GM12878 (cell line): Measurements from ENCODE around the gene ZNF879. TPM values are rescaled to one million over a fixed set of nuclear protein-coding genes. Genes with fewer than 3 reads are reported as not detected.

Experiments
- ATAC-seq: fragments of 200-7000 bp; cut with Tn5 transposase; 3 replicates; pipeline ENCODE4 v1.9.1; 2020; ENCODE audit warnings: mild to moderate bottlenecking, moderate library complexity
- BruUV-seq: library from RNA; stranded (reverse); fragments of 400-500 nt; replicated peaks from 2 replicates; lab custom pipeline; 2021; lab: Mats Ljungman, UMichigan
- CTCF ChIA-PET: fragments of 300-600 bp; sonication (Branson Sonifier 250); formaldehyde crosslinking; extraction: SDS; loops from one replicate; lab custom pipeline; 2021; ENCODE audit warnings: inconsistent platforms; lab: Yijun Ruan, JAX
- POLR2A ChIA-PET: fragments of 350-600 bp; formaldehyde crosslinking; extraction: SDS; loops from one replicate; lab custom pipeline; 2021; ENCODE audit warnings: inconsistent platforms; lab: Charles Lee
- RAD21 ChIA-PET: fragments of 300-600 bp; sonication (Branson Sonifier 250); formaldehyde crosslinking; loops from one replicate; lab custom pipeline; 2023; ENCODE audit warnings: antibody characterized with exemption; ENCODE audit not compliant: unreplicated experiment; lab: Charles Lee
- SMC1A ChIA-PET: fragments of 300-600 bp; sonication (Branson Sonifier 250); formaldehyde crosslinking; loops from one replicate; lab custom pipeline; 2023; ENCODE audit not compliant: unreplicated experiment, uncharacterized antibody; lab: Charles Lee
- DNase-seq: peaks from one replicate; pipeline ENCODE4 v3.0.0-alpha.2; 2011; ENCODE audit warnings: low read depth, low spot score
- FAIRE-seq: peaks from 3 replicates; lab custom pipeline; 2011; peaks lifted over from hg19 to GRCh38; lab: Jason Lieb, UNC
- H2AFZ ChIP-seq: 2 replicates; pipeline ENCODE4 v1.6.0; 2011; ENCODE audit warnings: low read depth, low read length, control low read depth; ENCODE audit not compliant: control insufficient read depth
- H3K27ac ChIP-seq: 2 replicates; pipeline ENCODE4 v1.5.1; 2011; ENCODE audit warnings: control low read depth; ENCODE audit not compliant: control insufficient read depth, insufficient read depth
- H3K27me3 ChIP-seq, 2 experiments: replicated peaks in 1 of 2; 2 replicates each; pipeline versions ENCODE4 v1.6.0 to v1.6.1; 2011; ENCODE audit warnings: low read length in 1 of 2; ENCODE audit not compliant: control insufficient read depth in 2 of 2, insufficient read depth in 2 of 2
- H3K36me3 ChIP-seq, 2 experiments: 2 replicates each; pipeline ENCODE4 v1.5.1; 2011; ENCODE audit warnings: low read length in 1 of 2; ENCODE audit not compliant: control insufficient read depth in 2 of 2, insufficient read depth in 2 of 2
- H3K4me1 ChIP-seq: 2 replicates; pipeline ENCODE4 v1.6.1; 2011; ENCODE audit warnings: mild to moderate bottlenecking, low read length, moderate library complexity, mixed read lengths; ENCODE audit not compliant: control insufficient read depth, insufficient read depth
- H3K4me2 ChIP-seq: 2 replicates; pipeline ENCODE4 v1.6.0; 2011; ENCODE audit warnings: control low read depth; ENCODE audit not compliant: control insufficient read depth, insufficient read depth
- H3K4me3 ChIP-seq: fragments of 200-600 bp; sonication (generic); 2 replicates; pipeline ENCODE4 v1.5.1; 2016
- H3K79me2 ChIP-seq: 2 replicates; pipeline ENCODE4 v1.6.0; 2011; ENCODE audit warnings: low read length; ENCODE audit not compliant: control insufficient read depth, insufficient read depth
- H3K9ac ChIP-seq: 2 replicates; pipeline ENCODE4 v1.8.0; 2011; ENCODE audit warnings: low read length, control low read depth, mixed read lengths; ENCODE audit not compliant: control insufficient read depth, insufficient read depth
- H3K9me3 ChIP-seq: replicated peaks from 3 replicates; pipeline ENCODE4 v1.5.1; 2011; ENCODE audit warnings: mild to moderate bottlenecking, low read length; ENCODE audit not compliant: control insufficient read depth, insufficient read depth
- H4K20me1 ChIP-seq: 2 replicates; pipeline ENCODE4 v1.6.0; 2011; ENCODE audit not compliant: control insufficient read depth, insufficient read depth
- BMI1 ChIP-seq: fragments of 450-650 bp; IDR thresholded peaks from 2 replicates; pipeline ENCODE4 v1.6.1; 2016; ENCODE audit warnings: mild to moderate bottlenecking, moderate library complexity, borderline replicate concordance
- CHD4 ChIP-seq: fragments of 200-600 bp; sonication (generic); IDR thresholded peaks from 2 replicates; pipeline ENCODE4 v1.6.1; 2016; ENCODE audit warnings: mild to moderate bottlenecking
- CREM ChIP-seq: IDR thresholded peaks from 2 replicates; pipeline ENCODE4 v1.6.1; 2014; ENCODE audit warnings: antibody characterized with exemption, low read depth
- DPF2 ChIP-seq: fragments of 450-650 bp; IDR thresholded peaks from 2 replicates; pipeline ENCODE4 v1.6.1; 2017; ENCODE audit warnings: mild to moderate bottlenecking
- FOXK2 ChIP-seq: fragments of 450-650 bp; IDR thresholded peaks from 2 replicates; pipeline ENCODE4 v1.6.1; 2017; ENCODE audit warnings: mild to moderate bottlenecking, moderate library complexity
- IRF3 ChIP-seq: fragments of 450-650 bp; IDR thresholded peaks from 2 replicates; pipeline ENCODE4 v1.6.1; 2014; ENCODE audit warnings: mild to moderate bottlenecking
- MEF2B ChIP-seq: fragments of 450-650 bp; IDR thresholded peaks from 2 replicates; pipeline ENCODE4 v1.6.1; 2018; ENCODE audit warnings: mild to moderate bottlenecking, moderate library complexity; ENCODE audit not compliant: partially characterized antibody, poor library complexity, severe bottlenecking
- MYC ChIP-seq: IDR thresholded peaks from 2 replicates; pipeline ENCODE4 v1.6.1; 2011; ENCODE audit warnings: mild to moderate bottlenecking, low read length, moderate library complexity, inconsistent platforms; ENCODE audit not compliant: insufficient read depth, insufficient replicate concordance, insufficient read length, severe bottlenecking
- NBN ChIP-seq: fragments of 450-650 bp; IDR thresholded peaks from 2 replicates; pipeline ENCODE4 v1.6.1; 2016
- NFXL1 ChIP-seq: fragments of 450-650 bp; IDR thresholded peaks from 2 replicates; pipeline ENCODE4 v1.6.1; 2017; ENCODE audit warnings: antibody characterized with exemption, mild to moderate bottlenecking, borderline replicate concordance
- NR2F1 ChIP-seq: fragments of 450-650 bp; conservative IDR thresholded peaks from 2 replicates; pipeline ENCODE4 v1.6.1; 2017; ENCODE audit warnings: mild to moderate bottlenecking
- PAX8 ChIP-seq: fragments of 450-650 bp; IDR thresholded peaks from 2 replicates; pipeline ENCODE4 v1.6.1; 2017; ENCODE audit warnings: mild to moderate bottlenecking, moderate library complexity
- POLR2AphosphoS5 ChIP-seq: IDR thresholded peaks from 2 replicates; pipeline ENCODE4 v1.6.1; 2011; ENCODE audit warnings: mild to moderate bottlenecking, low read length, inconsistent platforms
- RAD21 ChIP-seq: IDR thresholded peaks from 2 replicates; pipeline ENCODE4 v1.6.1; 2011; ENCODE audit warnings: mild to moderate bottlenecking, low read depth, low read length, moderate library complexity; ENCODE audit not compliant: insufficient read depth
- YBX1 ChIP-seq: fragments of 450-650 bp; IDR thresholded peaks from 2 replicates; pipeline ENCODE4 v1.6.1; 2016; ENCODE audit warnings: antibody characterized with exemption
- ZNF384 ChIP-seq: IDR thresholded peaks from 2 replicates; pipeline ENCODE4 v1.6.1; 2012; ENCODE audit warnings: low read depth, mild to moderate bottlenecking, low read length, improper control_type of control experiment, borderline replicate concordance
- ZSCAN29 ChIP-seq: fragments of 450-650 bp; IDR thresholded peaks from 2 replicates; pipeline ENCODE4 v1.6.1; 2017; ENCODE audit warnings: mild to moderate bottlenecking, moderate library complexity
- WGBS: methylation state at CpG from one replicate; pipeline ENCODE4 v1.1.6; 2016; ENCODE audit warnings: low lambda C conversion rate; ENCODE audit not compliant: insufficient replicate concordance, insufficient coverage; ENCODE audit errors: missing lambda C conversion rate; 5-methylcytosine and 5-hydroxymethylcytosine counted together
- in situ Hi-C: fragments of 300-500 bp; cut with MboI; formaldehyde crosslinking; loops from 9 replicates; pipeline ENCODE4 v1.14.3; 2018; ENCODE audit warnings: mixed read lengths
- intact Hi-C: fragments of 100-400 bp; cut with micrococcal nuclease; formaldehyde crosslinking; loops from one replicate; pipeline ENCODE4 v1.14.2; 2022; ENCODE audit not compliant: unreplicated experiment
- polyA plus RNA-seq, 11 experiments: library from polyadenylated mRNA; depleted of rRNA in 4 of 11; unstranded in 6 of 11; stranded (reverse) in 5 of 11; fragments of >200 nt; fragmentation: Nextera tagmentation in 4 of 11; fragmentation: Illumina TruSeq in 1 of 11; extraction: Ambion mirVana in 4 of 11; extraction: Trizol in 1 of 11; gene quantifications; 1 replicate in 1 of 11; 2 replicates in 10 of 11; pipeline versions ENCODE4 v1.2.1 to v1.2.3, GENCODE V29; 2011 to 2016; ENCODE audit warnings: inconsistent platforms in 2 of 11, missing spikeins in 2 of 11, low read depth in 1 of 11
- total RNA-seq, 4 experiments: library from RNA; depleted of rRNA in 3 of 4; stranded (reverse); fragments of >200 nt in 3 of 4; fragmentation: Illumina TruSeq in 1 of 4; extraction: Trizol in 1 of 4; gene quantifications; 2 replicates each; pipeline versions ENCODE4 v1.2.1 to v1.2.3, GENCODE V29; 2013 to 2021

The ZNF879 gene
- total and polyA plus RNA-seq, 10 of the 15 experiments (the other 5 are each of a cell fraction or from before 2014, with no cell fraction given), result 0.03 TPM; not detected in 9

DNA sequence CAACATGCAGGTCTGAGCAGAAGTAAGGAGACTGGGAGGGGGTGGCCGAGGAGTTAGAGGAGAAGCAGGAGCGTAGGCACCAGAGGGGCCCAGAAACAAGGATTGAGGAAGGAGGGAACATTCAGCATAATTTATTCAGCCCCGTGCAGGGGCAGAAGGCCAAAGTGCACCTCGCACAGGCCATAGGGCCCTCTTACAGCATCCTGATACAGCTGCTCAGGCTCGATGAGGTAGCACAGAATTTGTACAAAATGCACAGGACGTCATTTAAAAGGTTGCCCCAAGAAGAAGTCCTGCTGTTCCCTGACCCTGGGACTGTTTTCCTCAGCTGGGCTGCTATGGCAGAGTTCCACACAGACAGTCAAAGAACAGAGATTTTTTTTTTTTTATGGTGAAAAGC, 26.4 kb upstream of the ZNF879 start:
- H4K20me1 ChIP-seq, result no peaks in the 10 kb centered on the region
- no peaks in the 10 kb centered on the region; the same call in 2 of the 3 replicates for H3K9me3 ChIP-seq
- ChIA-PET SMC1A (no interaction called here), POLR2A (no interaction called here), CTCF (interaction anchor here (0.5 kb wide), 1 partner anchor 28 kb away, joined by 3 read pairs; no protein-coding TSS in a partner anchor), RAD21 (no interaction called here)
- H2AFZ ChIP-seq, result no peak overlapping the region
- no peaks in the 10 kb centered on the region for H3K4me1 ChIP-seq
- FAIRE-seq (no peak), DNase-seq (no peak), ATAC-seq (no peak)
- no peaks in the 10 kb centered on the region for H3K27me3 ChIP-seq
- H3K9ac ChIP-seq, result no peak overlapping the region
- H3K4me2 ChIP-seq, result no peak overlapping the region
- 21% methylated on average over 6 of the region's 6 CpGs for WGBS
- no peak for TF ChIP-seq BMI1
- TF ChIP-seq NR2F1, result no peak
- TF ChIP-seq MEF2B, result no peak
- TF ChIP-seq DPF2, result no peak
- TF ChIP-seq ZNF384, result no peak
- no peak for TF ChIP-seq ZSCAN29
- TF ChIP-seq NBN, result no peak
- TF ChIP-seq CHD4, result no peak
- TF ChIP-seq RAD21, result no peak
- TF ChIP-seq FOXK2, result no peak
- no peak for TF ChIP-seq MYC
- TF ChIP-seq IRF3, result no peak
- TF ChIP-seq CREM, result no peak
- no peak for TF ChIP-seq PAX8
- no peak for TF ChIP-seq YBX1
- TF ChIP-seq NFXL1, result no peak
- no peak for TF ChIP-seq POLR2AphosphoS5
- no peaks in the 10 kb centered on the region for H3K79me2 ChIP-seq
- BruUV-seq, result no TSS peak
- H3K27ac ChIP-seq, result no peak overlapping the region
- H3K4me3 ChIP-seq, result no peak overlapping the region
- in situ Hi-C loops, result no loop called here
- intact Hi-C loops, result no loop called here
- H3K36me3 ChIP-seq, result no peaks in the 10 kb centered on the region
